ENCODE results near the gene KIRREL3. TPM values are rescaled to one million over a fixed set of nuclear protein-coding genes. Genes with fewer than 3 reads are reported as not detected.

Gene KIRREL3
- total RNA-seq, 2 donors from 2014 or later = not detected

GRCh38 chr11:126602993-126603392 is 397.6 kb downstream of the KIRREL3 start:
- DNase-seq (ENCODE audit: low spot score in 2 of 2) (no peak), ATAC-seq (no peak)
- no peak overlapping the region for H3K27ac Mint-ChIP-seq
- H3K9me3 Mint-ChIP-seq = no peaks in the 10 kb centered on the region
- H3K36me3 Mint-ChIP-seq = no peaks in the 10 kb centered on the region

DNA sequence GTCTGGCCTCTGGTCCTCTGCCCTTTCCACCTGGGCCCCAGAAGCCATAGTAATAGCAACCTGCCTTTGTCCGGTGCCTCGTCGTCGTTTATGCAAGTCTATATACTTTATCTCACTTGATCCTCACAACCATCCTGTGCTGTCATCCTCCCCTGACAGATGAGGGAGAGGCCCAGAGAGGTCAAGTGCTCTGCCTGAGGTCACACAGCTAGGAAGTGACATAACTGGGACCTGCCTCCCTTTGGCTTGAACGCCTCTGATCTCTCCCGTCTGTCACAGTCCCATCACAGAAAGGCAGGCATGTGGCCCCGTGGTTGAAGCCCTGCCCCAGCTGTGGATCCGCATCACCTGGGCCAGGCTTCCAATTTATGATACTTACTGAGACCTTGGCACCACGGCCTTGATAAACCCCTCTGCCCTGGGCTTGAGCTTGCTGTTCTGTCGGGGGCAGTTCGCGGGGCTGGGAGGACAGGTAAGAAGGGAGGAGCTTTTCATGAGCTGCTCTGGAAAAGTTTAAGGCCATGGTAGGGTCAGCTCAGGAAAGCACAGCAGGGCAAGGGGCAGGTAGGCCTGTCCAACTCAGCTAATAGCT is 398.1 kb downstream of the KIRREL3 start:
- Mint-ChIP-seq H3K36me3 (no peaks in the 10 kb centered on the region), H3K9me3 (no peaks in the 10 kb centered on the region), H3K27ac (no peak overlapping the region)
- no peak for DNase-seq (ENCODE audit: low spot score in 2 of 2)
- ATAC-seq = no peak

- H3K36me3 Mint-ChIP-seq = no peaks in the 10 kb centered on the region
- ATAC-seq (no peak), DNase-seq (ENCODE audit: low spot score in 2 of 2) (no peak)
- H3K9me3 Mint-ChIP-seq = no peaks in the 10 kb centered on the region
- no peak overlapping the region for H3K27ac Mint-ChIP-seq
These were observed 398.9 kb downstream of the KIRREL3 start for GRCh38 chr11:126601550-126602215.

- Mint-ChIP-seq H3K9me3 (no peaks in the 10 kb centered on the region), H3K36me3 (no peaks in the 10 kb centered on the region), H3K27ac (no peak overlapping the region)
- no peak for ATAC-seq
- no peak for DNase-seq (ENCODE audit: low spot score in 2 of 2)
These were observed 399.4 kb downstream of the KIRREL3 start for GRCh38 chr11:126601136-126601535.

- no peaks in the 10 kb centered on the region for H3K36me3 Mint-ChIP-seq
- H3K27ac Mint-ChIP-seq = no peak overlapping the region
- ATAC-seq = no peak
- DNase-seq (ENCODE audit: low spot score in 2 of 2) = no peak
- no peaks in the 10 kb centered on the region for H3K9me3 Mint-ChIP-seq
These were observed 401.2 kb downstream of the KIRREL3 start for GRCh38 chr11:126599217-126599897.

- Mint-ChIP-seq H3K36me3 (no peaks in the 10 kb centered on the region), H3K9me3 (no peaks in the 10 kb centered on the region), H3K27ac (no peak overlapping the region)
- no peak for ATAC-seq
- no peak for DNase-seq (ENCODE audit: low spot score in 2 of 2)
These were observed 402.0 kb downstream of the KIRREL3 start for GRCh38 chr11:126598344-126599216.

GRCh38 chr11:126597041-126597440 is 403.5 kb downstream of the KIRREL3 start:
- H3K36me3 Mint-ChIP-seq = no peaks in the 10 kb centered on the region
- DNase-seq (ENCODE audit: low spot score in 2 of 2) = no peak
- H3K9me3 Mint-ChIP-seq = no peaks in the 10 kb centered on the region
- ATAC-seq = no peak
- no peak overlapping the region for H3K27ac Mint-ChIP-seq

DNA sequence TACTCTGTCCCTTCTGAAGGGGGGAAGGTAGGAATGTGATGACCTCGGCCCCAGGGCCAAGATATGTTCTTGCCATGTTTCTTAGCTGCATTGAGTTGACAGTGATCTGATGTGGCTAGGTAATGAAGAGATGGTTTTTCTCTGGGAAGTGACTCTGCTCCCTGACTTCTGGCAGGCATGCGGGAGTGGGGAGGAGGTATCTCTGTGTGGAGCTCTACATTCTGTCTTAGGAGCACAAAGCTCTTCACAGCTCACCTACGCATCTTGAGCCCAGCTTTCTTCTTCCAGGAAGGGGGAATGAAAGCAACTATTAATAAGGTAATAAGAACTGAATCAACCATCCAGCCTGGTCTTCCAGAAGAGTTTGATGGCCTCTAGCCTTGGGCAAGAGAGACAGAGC is 404.1 kb downstream of the KIRREL3 start:
- H3K36me3 Mint-ChIP-seq = no peaks in the 10 kb centered on the region
- DNase-seq (ENCODE audit: low spot score in 2 of 2) = no peak
- no peak for ATAC-seq

GRCh38 chr11:126595560-126595959 is 405.0 kb downstream of the KIRREL3 start:
- ATAC-seq = no peak
- H3K27ac Mint-ChIP-seq = no peak overlapping the region

More for the DNA sequence above, 404.1 kb downstream of the KIRREL3 start:
- no peaks in the 10 kb centered on the region for H3K9me3 Mint-ChIP-seq
- H3K27ac Mint-ChIP-seq = no peak overlapping the region

DNA sequence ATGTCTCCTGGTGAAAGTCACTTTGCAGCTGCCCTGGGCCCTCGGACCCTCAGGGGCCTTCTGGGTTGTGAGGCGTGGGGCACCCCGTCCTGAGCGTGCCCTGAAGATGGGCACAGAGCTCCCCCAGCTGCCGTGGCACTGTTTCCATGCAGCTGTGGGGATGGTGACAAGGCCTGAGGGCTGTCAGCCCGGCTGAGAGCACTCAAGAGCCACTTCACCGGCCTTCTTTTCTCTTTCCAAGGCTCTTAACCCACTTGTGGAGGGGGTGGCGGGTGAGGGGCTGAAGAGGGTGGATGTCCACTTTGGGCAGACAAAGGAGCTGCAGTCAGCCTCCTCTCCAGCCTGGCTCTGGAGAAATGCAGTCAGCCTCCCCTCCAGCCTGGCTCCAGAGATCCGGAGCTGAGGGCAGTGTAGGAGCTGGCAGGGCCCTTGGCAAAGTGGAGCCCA is 405.6 kb downstream of the KIRREL3 start:
- ATAC-seq (no peak), DNase-seq (ENCODE audit: low spot score in 2 of 2) (no peak)
- no peak overlapping the region for H3K27ac Mint-ChIP-seq
- H3K9me3 Mint-ChIP-seq = no peaks in the 10 kb centered on the region
- no peaks in the 10 kb centered on the region for H3K36me3 Mint-ChIP-seq

More at GRCh38 chr11:126595560-126595959, 405.0 kb downstream of the KIRREL3 start:
- no peaks in the 10 kb centered on the region for H3K36me3 Mint-ChIP-seq
- H3K9me3 Mint-ChIP-seq = no peaks in the 10 kb centered on the region
- no peak for DNase-seq (ENCODE audit: low spot score in 2 of 2)

GRCh38 chr11:126592496-126593410 is 407.8 kb downstream of the KIRREL3 start:
- H3K36me3 Mint-ChIP-seq = no peaks in the 10 kb centered on the region
- H3K27ac Mint-ChIP-seq = no peak overlapping the region
- H3K9me3 Mint-ChIP-seq = no peaks in the 10 kb centered on the region
- ATAC-seq (no peak), DNase-seq (ENCODE audit: low spot score in 2 of 2) (no peak)

GRCh38 chr11:126591966-126592489 is 408.5 kb downstream of the KIRREL3 start:
- no peaks in the 10 kb centered on the region for H3K9me3 Mint-ChIP-seq
- H3K36me3 Mint-ChIP-seq = no peaks in the 10 kb centered on the region
- no peak for ATAC-seq
- DNase-seq (ENCODE audit: low spot score in 2 of 2) = no peak
- no peak overlapping the region for H3K27ac Mint-ChIP-seq

DNA sequence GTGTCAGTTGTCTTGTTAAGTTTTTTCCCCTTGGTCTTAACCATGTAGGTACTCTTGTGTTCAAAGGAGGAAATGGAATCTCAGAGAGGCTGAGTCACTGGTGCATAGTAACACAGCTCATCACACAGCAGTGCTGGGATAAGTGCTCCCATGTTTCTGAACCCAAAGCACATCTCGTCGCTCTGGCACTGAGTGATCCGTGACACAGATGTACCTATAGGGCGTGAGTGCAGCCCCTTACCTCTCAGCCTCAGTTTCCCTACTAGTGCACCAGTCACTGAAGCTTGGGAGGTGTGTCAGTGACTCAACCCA is 411.1 kb downstream of the KIRREL3 start:
- ATAC-seq = no peak
- no peaks in the 10 kb centered on the region for H3K36me3 Mint-ChIP-seq
- no peak overlapping the region for H3K27ac Mint-ChIP-seq

GRCh38 chr11:126588630-126589491 is 411.7 kb downstream of the KIRREL3 start:
- Mint-ChIP-seq H3K36me3 (no peaks in the 10 kb centered on the region), H3K27ac (no peak overlapping the region), H3K9me3 (no peaks in the 10 kb centered on the region)
- ATAC-seq = no peak
- DNase-seq (ENCODE audit: low spot score in 2 of 2) = no peak

More for the DNA sequence above, 411.1 kb downstream of the KIRREL3 start:
- DNase-seq (ENCODE audit: low spot score in 2 of 2) = no peak
- no peaks in the 10 kb centered on the region for H3K9me3 Mint-ChIP-seq

GRCh38 chr11:126587541-126587940 is 413.0 kb downstream of the KIRREL3 start:
- ATAC-seq = no peak
- no peaks in the 10 kb centered on the region for H3K9me3 Mint-ChIP-seq
- DNase-seq (ENCODE audit: low spot score in 2 of 2) = no peak
- H3K27ac Mint-ChIP-seq = no peak overlapping the region
- H3K36me3 Mint-ChIP-seq = no peaks in the 10 kb centered on the region
